ENCODE measurements around the gene CENPW.

GRCh38 chr6:126293891-126294524 lies 45.9 kb upstream of the CENPW start:
- TF ChIP-seq EP300 (IDR thresholded peaks at IDR 0.05) (no peak), CTCF (IDR thresholded peaks at IDR 0.05) (no peak), POLR2A (IDR thresholded peaks at IDR 0.05; ENCODE audit: low read depth) (no peak)
